ENCODE measurements around the gene RTTN. TPM values are rescaled to one million over a fixed set of nuclear protein-coding genes. Genes with fewer than 3 reads are reported as not detected.

The RTTN gene
- total RNA-seq, 4 donors from 2014 or later = 5.2 to 27.9 (median 10.5) TPM

- TF ChIP-seq POLR2AphosphoS5 (IDR thresholded peaks at IDR 0.05) = no peak
- no peak for TF ChIP-seq EP300 (IDR thresholded peaks at IDR 0.05)
- TF ChIP-seq POLR2A (IDR thresholded peaks at IDR 0.05) = no peak
- TF ChIP-seq CTCF (IDR thresholded peaks at IDR 0.05) = no peak
- no peaks in the 10 kb centered on the region for H3K4me1 ChIP-seq
- H3K36me3 ChIP-seq = no peaks in the 10 kb centered on the region
- ATAC-seq = no peak
- no peak overlapping the region for H3K4me3 ChIP-seq
- WGBS, 2 donors (ENCODE audit: low coverage in 1 of 2) = 63 to 81% methylated on average over 3 to 8 of the region's 8 CpGs
- H3K27me3 ChIP-seq = no peaks in the 10 kb centered on the region
- H3K27ac ChIP-seq = no peak overlapping the region
- peaks cover 0 to 9% (median 0%) of the 10 kb centered on the region in 3 donors for H3K9me3 ChIP-seq
These were observed 237.4 kb downstream of the RTTN start for GRCh38 chr18:69968039-69968438.

GRCh38 chr18:69963196-69963595 is 242.3 kb downstream of the RTTN start:
- no peak overlapping the region for H3K27ac ChIP-seq
- H3K4me1 ChIP-seq = no peaks in the 10 kb centered on the region
- no peak for ATAC-seq
- H3K27me3 ChIP-seq = no peaks in the 10 kb centered on the region
- TF ChIP-seq POLR2AphosphoS5 (IDR thresholded peaks at IDR 0.05) = no peak
- no peak for TF ChIP-seq POLR2A (IDR thresholded peaks at IDR 0.05)
- no peak overlapping the region for H3K4me3 ChIP-seq
- H3K36me3 ChIP-seq = no peaks in the 10 kb centered on the region
- 84 to 95% methylated on average over 3 to 4 of the region's 4 CpGs for WGBS, 2 donors (ENCODE audit: low coverage in 1 of 2)
- no peaks in the 10 kb centered on the region for H3K9me3 ChIP-seq

GRCh38 chr18:69961718-69962117 is 243.8 kb downstream of the RTTN start:
- Histone ChIP-seq H3K9me3 (no peaks in the 10 kb centered on the region), H3K36me3 (no peaks in the 10 kb centered on the region), H3K4me3 (no peak overlapping the region), H3K27me3 (no peaks in the 10 kb centered on the region), H3K4me1 (no peaks in the 10 kb centered on the region), H3K27ac (no peak overlapping the region)
- no peak for TF ChIP-seq POLR2A (IDR thresholded peaks at IDR 0.05)
- no peak for TF ChIP-seq CTCF (IDR thresholded peaks at IDR 0.05)
- no peak for TF ChIP-seq EP300 (IDR thresholded peaks at IDR 0.05)
- TF ChIP-seq POLR2AphosphoS5 (IDR thresholded peaks at IDR 0.05) = no peak
- 100% methylated on average over 1 of the region's 3 CpGs for WGBS, 2 donors (ENCODE audit: low coverage in 1 of 2)
- no peak for ATAC-seq

GRCh38 chr18:69958422-69958821 is 247.1 kb downstream of the RTTN start:
- 83% methylated on average over 5 of the region's 5 CpGs for WGBS, 2 donors (ENCODE audit: low coverage in 1 of 2)
- TF ChIP-seq POLR2A (IDR thresholded peaks at IDR 0.05) (no peak), POLR2AphosphoS5 (IDR thresholded peaks at IDR 0.05) (no peak), EP300 (IDR thresholded peaks at IDR 0.05) (no peak), CTCF (IDR thresholded peaks at IDR 0.05) (no peak)
- no peaks in the 10 kb centered on the region for H3K4me1 ChIP-seq
- no peak overlapping the region for H3K4me3 ChIP-seq
- ATAC-seq = no peak
- H3K27me3 ChIP-seq = no peaks in the 10 kb centered on the region
- H3K9me3 ChIP-seq = no peaks in the 10 kb centered on the region
- H3K27ac ChIP-seq = no peak overlapping the region
- no peaks in the 10 kb centered on the region for H3K36me3 ChIP-seq

GRCh38 chr18:69957747-69958146 is 247.7 kb downstream of the RTTN start:
- TF ChIP-seq POLR2AphosphoS5 (IDR thresholded peaks at IDR 0.05) (no peak), CTCF (IDR thresholded peaks at IDR 0.05) (no peak), POLR2A (IDR thresholded peaks at IDR 0.05) (no peak), EP300 (IDR thresholded peaks at IDR 0.05) (no peak)
- Histone ChIP-seq H3K4me3 (no peak overlapping the region), H3K4me1 (no peaks in the 10 kb centered on the region), H3K27me3 (no peaks in the 10 kb centered on the region), H3K36me3 (no peaks in the 10 kb centered on the region), H3K9me3 (no peaks in the 10 kb centered on the region), H3K27ac (no peak overlapping the region)
- WGBS, 2 donors (ENCODE audit: low coverage in 1 of 2) = 74 to 100% methylated on average over 3 of the region's 3 CpGs
- ATAC-seq = no peak

Measured in gastroesophageal sphincter (tissue), 4 donors.